ENCODE results near the gene MTX1.
"Not testable (repeated sequence)": the region's sequence is repeated elsewhere in the genome, so short reads cannot be mapped to it uniquely, and the experiment has no call there.

Gene MTX1

GRCh38 chr1:155208541-155209311, at the start of gene MTX1:
Gene MTX1, plus strand, starts transcription at chr1:155208695. Its CDS starts 110 bp downstream, at chr1:155208805.
- peak; percentile 75 to 85 for DNase-seq (ENCODE audit: low read depth in 2 of 2)

- DNase-seq (ENCODE audit: low read depth in 2 of 2), result no peak
Observed at GRCh38 chr1:155158991-155159390, 49.5 kb upstream of the MTX1 start.

GRCh38 chr1:155160128-155160527, 48.4 kb upstream of the MTX1 start:
- no peak for DNase-seq (ENCODE audit: low read depth in 2 of 2)

- DNase-seq (ENCODE audit: low read depth in 2 of 2), result not testable (repeated sequence)
Observed at GRCh38 chr1:155162631-155163030, 45.9 kb upstream of the MTX1 start.

GRCh38 chr1:155163785-155164184, 44.7 kb upstream of the MTX1 start:
- not testable (repeated sequence) for DNase-seq (ENCODE audit: low read depth in 2 of 2)

GRCh38 chr1:155164625-155165024, 43.9 kb upstream of the MTX1 start:
- not testable (repeated sequence) for DNase-seq (ENCODE audit: low read depth in 2 of 2)

- DNase-seq (ENCODE audit: low read depth in 2 of 2), result no peak
Observed at GRCh38 chr1:155166051-155166470, 42.4 kb upstream of the MTX1 start.

- DNase-seq (ENCODE audit: low read depth in 2 of 2), result no peak
Observed at GRCh38 chr1:155166471-155167165, 41.9 kb upstream of the MTX1 start.

- peak; percentile 70 to 74 for DNase-seq (ENCODE audit: low read depth in 2 of 2)
Observed at GRCh38 chr1:155167166-155168104, 41.1 kb upstream of the MTX1 start.

- not testable (repeated sequence) for DNase-seq (ENCODE audit: low read depth in 2 of 2)
Observed at GRCh38 chr1:155168105-155168445, 40.4 kb upstream of the MTX1 start.

GRCh38 chr1:155168456-155169210, 39.9 kb upstream of the MTX1 start:
- DNase-seq (ENCODE audit: low read depth in 2 of 2), result no peak

GRCh38 chr1:155169541-155169940, 39.0 kb upstream of the MTX1 start:
- DNase-seq (ENCODE audit: low read depth in 2 of 2), result no peak

- no peak for DNase-seq (ENCODE audit: low read depth in 2 of 2)
Observed at GRCh38 chr1:155170101-155170785, 38.3 kb upstream of the MTX1 start.

GRCh38 chr1:155170806-155171205, 37.7 kb upstream of the MTX1 start:
- no peak for DNase-seq (ENCODE audit: low read depth in 2 of 2)

- DNase-seq (ENCODE audit: low read depth in 2 of 2), result no peak
Observed at GRCh38 chr1:155171836-155172731, 36.4 kb upstream of the MTX1 start.

- peak; percentile 89 to 92 for DNase-seq (ENCODE audit: low read depth in 2 of 2)
Observed at GRCh38 chr1:155172732-155173477, 35.6 kb upstream of the MTX1 start, which contains the start of gene KRTCAP2. Gene KRTCAP2, minus strand, starts transcription at chr1:155173304. Its CDS starts 80 bp downstream, at chr1:155173224.

GRCh38 chr1:155173478-155174323, 34.8 kb upstream of the MTX1 start, which contains the start of gene TRIM46:
Gene TRIM46, plus strand, starts transcription at chr1:155173849. Its CDS starts 118 bp downstream, at chr1:155173967.
- DNase-seq (ENCODE audit: low read depth in 2 of 2), result peak; percentile 20 to 41
